ENCODE data around the gene SLC39A9. TPM values are rescaled to one million over a fixed set of nuclear protein-coding genes. Genes with fewer than 3 reads are reported as not detected.

The SLC39A9 gene
- total RNA-seq, 4 donors from 2014 or later: 26.8 to 131 (median 38.7) TPM

DNA sequence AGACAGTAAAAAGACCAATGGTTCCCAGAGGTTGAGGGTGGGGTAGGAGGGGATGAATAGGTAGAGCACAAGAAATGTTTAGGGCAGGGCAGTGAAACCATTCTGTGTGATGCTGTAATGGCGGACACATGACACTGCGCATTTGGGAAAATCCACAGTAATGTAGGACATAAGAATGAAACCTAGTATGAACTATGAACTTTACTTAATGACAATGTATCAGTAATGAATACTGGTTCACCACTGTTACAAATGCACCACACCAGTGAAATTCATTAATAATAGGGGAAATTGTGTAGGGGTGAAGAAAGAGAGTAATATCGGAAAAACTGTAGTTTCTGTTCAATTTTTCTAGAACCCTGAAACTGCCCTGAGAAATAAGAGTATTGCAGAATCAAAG lies 6.0 kb upstream of the SLC39A9 start:
- Histone ChIP-seq H3K4me3 (no peak overlapping the region), H3K4me1 (peaks cover 0 to 14% of the 10 kb centered on the region in 2 donors), H3K27me3 (no peaks in the 10 kb centered on the region), H3K27ac (no peak overlapping the region), H3K36me3 (no peaks in the 10 kb centered on the region), H3K9me3 (no peaks in the 10 kb centered on the region)
- TF ChIP-seq, protein P1, sequence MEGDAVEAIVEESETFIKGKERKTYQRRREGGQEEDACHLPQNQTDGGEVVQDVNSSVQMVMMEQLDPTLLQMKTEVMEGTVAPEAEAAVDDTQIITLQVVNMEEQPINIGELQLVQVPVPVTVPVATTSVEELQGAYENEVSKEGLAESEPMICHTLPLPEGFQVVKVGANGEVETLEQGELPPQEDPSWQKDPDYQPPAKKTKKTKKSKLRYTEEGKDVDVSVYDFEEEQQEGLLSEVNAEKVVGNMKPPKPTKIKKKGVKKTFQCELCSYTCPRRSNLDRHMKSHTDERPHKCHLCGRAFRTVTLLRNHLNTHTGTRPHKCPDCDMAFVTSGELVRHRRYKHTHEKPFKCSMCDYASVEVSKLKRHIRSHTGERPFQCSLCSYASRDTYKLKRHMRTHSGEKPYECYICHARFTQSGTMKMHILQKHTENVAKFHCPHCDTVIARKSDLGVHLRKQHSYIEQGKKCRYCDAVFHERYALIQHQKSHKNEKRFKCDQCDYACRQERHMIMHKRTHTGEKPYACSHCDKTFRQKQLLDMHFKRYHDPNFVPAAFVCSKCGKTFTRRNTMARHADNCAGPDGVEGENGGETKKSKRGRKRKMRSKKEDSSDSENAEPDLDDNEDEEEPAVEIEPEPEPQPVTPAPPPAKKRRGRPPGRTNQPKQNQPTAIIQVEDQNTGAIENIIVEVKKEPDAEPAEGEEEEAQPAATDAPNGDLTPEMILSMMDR (IDR thresholded peaks at IDR 0.05): no peak
- TF ChIP-seq POLR2A (IDR thresholded peaks at IDR 0.05): no peak
- intact Hi-C loops (cut with DNase I; ENCODE audit: low total_unique reads): no loop called here
- DNase-seq: no peak

DNA sequence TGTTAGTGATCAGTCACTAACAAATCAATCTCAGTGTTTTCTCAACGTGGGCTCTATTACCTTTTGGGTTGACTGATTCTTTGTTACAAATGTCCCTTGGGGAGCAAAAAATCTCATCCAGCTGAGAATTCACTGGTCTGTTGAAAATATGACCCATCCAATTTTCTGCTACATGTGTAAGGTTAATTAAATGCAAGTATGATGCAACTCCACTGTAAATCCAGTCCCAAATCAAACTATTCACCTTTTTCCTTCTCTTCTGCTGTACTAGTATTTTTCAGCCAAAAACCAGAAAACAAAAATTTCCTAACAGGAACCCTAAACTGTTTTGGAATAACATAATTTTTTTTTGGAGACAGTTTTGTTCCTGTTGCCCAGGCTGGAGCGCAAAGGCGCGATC lies 2.6 kb upstream of the SLC39A9 start:
- TF ChIP-seq, protein P1 (IDR thresholded peaks at IDR 0.05): no peak
- TF ChIP-seq POLR2A (IDR thresholded peaks at IDR 0.05): no peak
- Histone ChIP-seq H3K27ac (no peak overlapping the region), H3K4me3 (no peak overlapping the region), H3K27me3 (no peaks in the 10 kb centered on the region), H3K9me3 (no peaks in the 10 kb centered on the region), H3K36me3 (no peaks in the 10 kb centered on the region), H3K4me1 (peaks cover 14 to 17% of the 10 kb centered on the region in 2 donors)
- intact Hi-C loops (cut with DNase I; ENCODE audit: low total_unique reads): no loop called here
- DNase-seq: no peak

DNA sequence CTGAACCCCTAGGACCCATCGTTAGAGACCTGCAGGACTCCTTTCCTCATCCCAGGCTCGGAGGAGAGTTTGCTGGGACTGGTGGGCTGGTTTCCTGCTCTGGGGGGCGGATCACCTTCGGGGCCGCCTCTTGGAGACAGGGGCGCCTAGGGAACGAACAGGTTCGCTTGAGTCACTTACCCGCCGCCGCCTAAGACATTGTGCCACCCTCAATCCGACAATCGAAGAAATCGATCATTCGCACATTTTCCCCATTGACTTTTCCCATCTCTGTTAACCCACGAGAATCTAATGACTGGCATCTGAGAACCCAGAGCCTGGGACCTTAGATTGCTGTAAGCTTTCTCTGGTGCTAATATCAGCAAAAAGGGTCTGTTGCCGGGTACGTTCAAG lies 322 bp downstream of the SLC39A9 start:
- Histone ChIP-seq H3K36me3 (no peaks in the 10 kb centered on the region), H3K27me3 (no peaks in the 10 kb centered on the region), H3K9me3 (no peaks in the 10 kb centered on the region), H3K4me1 (peaks cover 14 to 17% of the 10 kb centered on the region in 2 donors), H3K27ac (peak overlapping the region; percentile 87 to 88), H3K4me3 (peak overlapping the region; percentile 92 to 95)
- no peak for DNase-seq
- no peak for TF ChIP-seq POLR2A (IDR thresholded peaks at IDR 0.05)
- TF ChIP-seq, protein P1 (IDR thresholded peaks at IDR 0.05): no peak
- intact Hi-C loops (cut with DNase I; ENCODE audit: low total_unique reads): no loop called here

DNA sequence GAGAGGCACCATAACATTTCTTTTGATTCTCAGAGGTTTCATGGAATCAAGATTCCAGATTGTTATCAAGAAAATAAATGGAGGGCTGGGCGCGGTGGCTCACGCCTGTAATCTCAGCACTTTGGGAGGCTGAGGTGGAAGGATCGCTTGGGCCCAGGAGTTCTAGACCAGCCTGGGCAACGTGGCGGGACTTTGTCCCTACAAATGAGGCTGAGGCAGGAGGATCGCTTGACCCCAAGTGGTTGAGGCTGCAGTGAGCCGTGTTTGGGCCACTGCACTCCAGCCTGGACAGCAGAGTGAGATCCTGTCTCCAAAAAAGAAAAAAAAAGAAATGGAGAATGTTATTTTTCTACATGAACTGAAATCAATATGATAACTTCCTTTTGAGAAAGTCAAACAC lies 1.3 kb downstream of the SLC39A9 start:
- Histone ChIP-seq H3K27me3 (no peaks in the 10 kb centered on the region), H3K4me1 (peaks cover 14 to 17% of the 10 kb centered on the region in 2 donors), H3K4me3 (peak overlapping the region; percentile 92 to 95), H3K27ac (no peak overlapping the region), H3K9me3 (no peaks in the 10 kb centered on the region), H3K36me3 (no peaks in the 10 kb centered on the region)
- TF ChIP-seq, protein P1 (IDR thresholded peaks at IDR 0.05): no peak
- no peak for TF ChIP-seq POLR2A (IDR thresholded peaks at IDR 0.05)
- DNase-seq: no peak
- intact Hi-C loops (cut with DNase I; ENCODE audit: low total_unique reads): no loop called here

DNA sequence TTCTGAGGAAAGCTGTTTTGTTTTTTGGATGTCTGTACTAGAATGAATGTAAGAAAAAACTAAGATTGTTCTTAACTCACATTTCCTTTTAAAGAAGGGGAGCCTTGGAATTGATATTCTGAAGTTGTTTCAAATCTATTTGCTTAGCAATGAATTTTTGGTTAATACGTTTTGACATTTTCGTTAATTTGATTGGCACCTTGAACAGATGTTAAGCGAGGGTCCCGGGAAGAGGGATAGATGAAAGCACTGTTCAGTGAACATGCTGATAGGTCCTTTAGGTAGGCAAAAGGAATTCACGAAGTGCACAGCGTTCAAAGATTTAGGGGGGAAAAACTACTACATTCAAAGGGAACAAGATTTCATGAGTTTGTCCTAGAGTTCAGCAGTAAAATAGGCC lies 1.7 kb downstream of the SLC39A9 start:
- intact Hi-C loops (cut with DNase I; ENCODE audit: low total_unique reads): no loop called here
- Histone ChIP-seq H3K27ac (no peak overlapping the region), H3K4me1 (peaks cover 14 to 17% of the 10 kb centered on the region in 2 donors), H3K27me3 (no peaks in the 10 kb centered on the region), H3K36me3 (no peaks in the 10 kb centered on the region), H3K9me3 (no peaks in the 10 kb centered on the region), H3K4me3 (peak overlapping the region in 1 of 2 donors; percentile 95)
- TF ChIP-seq POLR2A (IDR thresholded peaks at IDR 0.05): no peak
- TF ChIP-seq, protein P1 (IDR thresholded peaks at IDR 0.05): no peak
- no peak for DNase-seq

Data from uterus (tissue), 4 donors.